GM12865 (cell line): Measurements from ENCODE around the gene NKIRAS2.

ENCODE experiments used
- DNase-seq: peaks from one replicate; pipeline ENCODE4 v3.0.0; 2010; ENCODE audit warnings: low read depth
- H3K4me3 ChIP-seq: 2 replicates; pipeline ENCODE4 v1.5.1; 2011; ENCODE audit warnings: mild to moderate bottlenecking, low read depth, low read length, control low read depth
- CTCF ChIP-seq: IDR thresholded peaks from 2 replicates; pipeline ENCODE4 v1.5.1; 2011; ENCODE audit warnings: low read length, control low read depth, low read depth, inconsistent platforms; ENCODE audit not compliant: insufficient read depth; ENCODE audit errors: missing control alignments

The NKIRAS2 gene

GRCh38 chr17:41974658-41975057 lies 45.2 kb upstream of the NKIRAS2 start:
- DNase-seq, result no peak
- no peak overlapping the region for H3K4me3 ChIP-seq
- TF ChIP-seq CTCF, result no peak

- no peak for TF ChIP-seq CTCF
- DNase-seq, result no peak
- no peak overlapping the region for H3K4me3 ChIP-seq
Measured at GRCh38 chr17:41975099-41976083, 44.5 kb upstream of the NKIRAS2 start.

GRCh38 chr17:41976142-41976768 lies 43.6 kb upstream of the NKIRAS2 start:
- DNase-seq, result peak; percentile 61
- no peak for TF ChIP-seq CTCF
- H3K4me3 ChIP-seq, result no peak overlapping the region

- TF ChIP-seq CTCF, result no peak
- no peak for DNase-seq
- no peak overlapping the region for H3K4me3 ChIP-seq
Measured at GRCh38 chr17:41977991-41978390, 41.9 kb upstream of the NKIRAS2 start.

- no peak for TF ChIP-seq CTCF
- DNase-seq, result no peak
- no peak overlapping the region for H3K4me3 ChIP-seq
Measured at GRCh38 chr17:41982026-41982760, 37.7 kb upstream of the NKIRAS2 start.

- DNase-seq, result no peak
- H3K4me3 ChIP-seq, result no peak overlapping the region
- TF ChIP-seq CTCF, result no peak
Measured at GRCh38 chr17:41984454-41984853, 35.4 kb upstream of the NKIRAS2 start.
